ENCODE results near the gene SFN. TPM values are rescaled to one million over a fixed set of nuclear protein-coding genes. Genes with fewer than 3 reads are reported as not detected.
"Not testable (repeated sequence)": the region's sequence is repeated elsewhere in the genome, so short reads cannot be mapped to it uniquely, and the experiment has no call there.

The SFN gene
- total RNA-seq, 1 donor from 2014 or later, result not detected

- no peak for DNase-seq (ENCODE audit: extremely low read depth, low read depth, low spot score)
Observed at GRCh38 chr1:26838474-26839338, 24.2 kb upstream of the SFN start.

GRCh38 chr1:26839339-26839722, 23.6 kb upstream of the SFN start:
- no peak for DNase-seq (ENCODE audit: extremely low read depth, low read depth, low spot score)

- DNase-seq (ENCODE audit: extremely low read depth, low read depth, low spot score), result no peak
Observed at GRCh38 chr1:26839779-26840178, 23.2 kb upstream of the SFN start.

DNA sequence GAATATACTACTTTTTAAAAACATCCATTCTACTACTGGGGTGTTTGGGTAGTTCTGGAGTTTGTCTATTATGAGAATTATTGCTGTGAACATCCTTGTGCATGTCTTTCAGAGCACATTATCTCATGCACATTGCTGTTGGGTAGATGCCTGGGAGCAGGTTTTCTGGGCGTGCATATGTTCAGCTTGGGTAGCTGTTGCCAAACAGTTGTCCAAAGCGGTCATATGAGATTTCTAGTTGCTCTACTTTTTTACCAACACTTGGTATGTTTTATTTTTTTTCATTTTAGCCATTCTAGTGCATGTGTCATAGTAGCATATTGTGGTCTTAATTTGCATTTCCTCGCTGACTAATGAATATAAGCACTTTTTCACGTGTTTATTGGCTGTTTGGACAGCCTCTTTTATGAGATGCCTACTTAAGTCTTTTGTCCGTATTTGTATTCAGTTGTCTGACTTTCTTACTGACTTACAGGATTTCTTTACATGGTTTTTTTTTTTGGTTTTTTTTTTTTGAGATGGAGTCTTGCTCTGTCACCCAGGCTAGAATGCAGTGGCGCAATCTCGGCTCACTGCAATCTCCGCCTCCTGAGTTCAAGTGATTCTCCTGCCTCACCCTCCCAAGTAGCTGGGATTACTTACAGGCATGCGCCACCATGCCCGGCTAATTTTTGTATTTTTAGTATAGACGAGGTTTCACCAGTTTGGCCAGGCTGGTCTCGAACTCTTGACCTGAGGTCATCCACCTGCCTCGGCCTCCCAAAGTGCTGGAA, 18.3 kb upstream of the SFN start:
- DNase-seq (ENCODE audit: extremely low read depth, low read depth, low spot score), result no peak

DNA sequence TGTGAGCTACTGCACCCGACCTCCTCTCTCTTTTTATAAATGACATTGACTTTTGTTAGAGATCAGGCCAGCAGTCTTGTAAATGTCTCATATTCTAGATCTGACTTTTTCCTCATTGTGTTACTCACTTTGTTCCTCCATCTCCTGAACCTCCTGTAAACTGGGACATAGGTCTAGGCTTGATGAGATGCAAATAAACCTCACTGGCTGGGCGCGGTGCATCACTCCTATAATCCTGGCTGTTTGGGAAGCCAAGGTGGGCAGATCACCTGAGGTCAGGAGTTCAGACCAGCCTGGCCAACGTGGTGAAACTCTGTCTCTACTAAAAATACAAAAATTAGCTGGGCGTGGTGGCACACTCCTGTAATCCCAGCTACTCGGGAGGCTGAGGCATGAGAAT, 15.1 kb upstream of the SFN start:
- DNase-seq (ENCODE audit: extremely low read depth, low read depth, low spot score), result not testable (repeated sequence)

DNA sequence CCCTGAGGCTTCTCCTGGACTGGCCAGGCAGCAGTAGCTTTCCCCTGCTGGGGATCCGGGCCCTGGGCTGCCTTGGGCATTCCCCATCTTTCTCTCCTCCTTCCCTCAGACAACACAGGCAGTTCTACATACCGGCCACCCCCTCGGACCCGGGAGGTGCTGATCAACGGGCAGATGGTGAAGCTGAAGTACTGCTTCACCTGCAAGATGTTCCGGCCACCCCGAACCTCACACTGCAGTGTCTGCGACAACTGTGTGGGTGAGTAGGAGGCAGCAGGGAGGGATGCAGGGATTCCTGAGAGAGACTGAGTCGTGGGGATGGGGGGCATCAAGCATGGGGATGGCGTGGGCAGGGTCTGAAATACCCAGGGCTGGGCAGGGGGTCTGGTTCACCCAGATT, 14.4 kb upstream of the SFN start:
- no peak for DNase-seq (ENCODE audit: extremely low read depth, low read depth, low spot score)

DNA sequence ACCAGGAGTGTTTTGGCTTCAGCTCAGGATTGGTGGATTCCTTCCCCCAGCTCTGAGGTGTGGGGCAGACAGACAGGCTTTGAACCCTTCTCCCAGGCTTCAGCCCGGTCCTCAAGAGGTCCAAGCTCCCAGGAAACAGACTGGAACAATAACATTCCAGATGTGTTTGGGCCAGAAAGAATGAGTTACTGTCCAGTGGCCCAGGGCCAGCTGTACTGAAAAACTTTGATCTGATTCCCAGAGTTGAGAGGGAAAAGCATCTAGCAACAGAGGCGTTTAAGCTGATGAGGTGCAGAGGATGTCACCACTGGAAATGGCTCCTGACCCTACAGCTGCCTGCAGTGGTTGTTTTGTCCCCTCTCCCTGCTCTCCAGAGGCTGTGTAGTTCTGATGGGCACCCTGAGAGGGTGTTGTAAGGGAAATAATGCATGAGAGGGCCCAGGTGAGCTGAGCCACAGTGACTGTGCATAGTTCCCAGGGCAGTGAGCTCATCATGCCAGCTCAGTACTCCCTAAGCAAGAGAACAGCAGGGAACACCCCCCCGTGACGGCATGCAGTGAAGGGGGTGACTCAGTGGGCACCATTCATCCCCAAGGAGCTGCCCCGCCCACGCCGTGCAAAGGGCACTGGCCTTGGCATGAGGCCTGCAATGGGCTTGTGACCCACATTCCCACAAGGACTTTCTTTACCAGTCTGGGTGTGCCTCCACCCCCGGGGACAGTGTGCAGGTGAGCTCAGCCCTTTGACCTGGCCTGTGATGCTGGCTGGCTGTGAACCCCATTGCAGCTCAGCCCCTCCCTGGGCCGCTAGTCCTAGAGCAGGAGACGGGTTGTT, 13.8 kb upstream of the SFN start:
- DNase-seq (ENCODE audit: extremely low read depth, low read depth, low spot score), result no peak

- no peak for DNase-seq (ENCODE audit: extremely low read depth, low read depth, low spot score)
Observed at GRCh38 chr1:26851106-26851684, 11.8 kb upstream of the SFN start.

DNA sequence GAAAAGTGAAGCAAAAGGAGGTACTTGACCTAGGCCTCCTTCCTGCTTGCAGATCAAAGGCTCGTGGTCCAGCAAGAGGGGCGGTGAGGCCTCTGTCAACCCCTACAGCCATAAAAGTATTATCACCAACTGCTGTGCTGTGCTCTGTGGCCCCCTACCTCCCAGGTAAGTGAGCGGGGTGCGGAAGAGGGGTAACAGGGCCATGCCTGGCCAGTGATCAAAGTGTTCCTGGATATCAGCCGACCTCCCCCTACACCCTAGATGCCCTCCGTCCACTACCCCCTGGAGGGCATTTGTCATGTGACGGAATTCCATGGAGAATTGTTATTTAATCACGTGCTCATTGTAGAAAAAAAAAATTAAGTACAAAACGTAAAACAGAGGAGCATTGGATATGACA, 10.2 kb upstream of the SFN start:
- DNase-seq (ENCODE audit: extremely low read depth, low read depth, low spot score), result no peak

DNA sequence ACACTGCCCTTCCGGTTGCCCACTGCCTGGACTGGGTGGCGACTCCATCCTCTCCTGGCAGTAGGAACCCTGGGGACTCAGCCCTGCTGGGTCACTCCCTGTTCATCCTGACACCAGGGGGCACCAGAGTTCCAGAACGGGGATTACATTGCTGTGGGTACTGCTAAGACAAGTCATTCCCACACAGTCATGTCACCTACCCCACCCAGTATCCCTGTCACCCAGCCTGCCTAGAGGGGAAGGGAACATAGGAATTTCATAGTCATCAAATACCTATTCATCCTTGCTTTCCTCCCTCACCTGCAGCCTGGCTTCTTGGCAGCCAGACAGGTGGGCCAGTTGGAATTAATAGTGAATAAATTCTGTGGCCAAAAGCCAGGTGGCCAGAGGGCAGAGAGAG, 9.8 kb upstream of the SFN start:
- no peak for DNase-seq (ENCODE audit: extremely low read depth, low read depth, low spot score)

DNA sequence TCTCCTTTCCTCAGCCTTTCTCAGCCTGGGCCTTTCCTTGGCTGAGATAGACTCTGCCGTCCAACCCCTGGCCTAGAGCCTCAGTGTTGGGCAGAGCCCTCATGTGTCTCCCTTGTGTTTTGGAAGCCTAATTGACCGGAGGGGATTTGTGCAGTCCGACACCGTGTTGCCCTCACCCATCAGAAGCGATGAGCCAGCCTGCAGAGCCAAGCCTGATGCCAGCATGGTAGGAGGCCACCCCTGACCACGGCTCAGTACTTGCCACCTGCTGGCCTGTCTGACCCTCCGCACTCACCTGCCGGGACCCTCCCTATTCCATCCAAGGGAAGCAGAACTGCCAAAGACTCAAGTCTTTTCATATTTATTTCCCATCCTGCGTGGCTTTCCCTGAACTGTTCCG, 9.3 kb upstream of the SFN start:
- no peak for DNase-seq (ENCODE audit: extremely low read depth, low read depth, low spot score)

GRCh38 chr1:26854906-26855305, 8.0 kb upstream of the SFN start:
- no peak for DNase-seq (ENCODE audit: extremely low read depth, low read depth, low spot score)

GRCh38 chr1:26855636-26856035, 7.3 kb upstream of the SFN start:
- no peak for DNase-seq (ENCODE audit: extremely low read depth, low read depth, low spot score)

DNA sequence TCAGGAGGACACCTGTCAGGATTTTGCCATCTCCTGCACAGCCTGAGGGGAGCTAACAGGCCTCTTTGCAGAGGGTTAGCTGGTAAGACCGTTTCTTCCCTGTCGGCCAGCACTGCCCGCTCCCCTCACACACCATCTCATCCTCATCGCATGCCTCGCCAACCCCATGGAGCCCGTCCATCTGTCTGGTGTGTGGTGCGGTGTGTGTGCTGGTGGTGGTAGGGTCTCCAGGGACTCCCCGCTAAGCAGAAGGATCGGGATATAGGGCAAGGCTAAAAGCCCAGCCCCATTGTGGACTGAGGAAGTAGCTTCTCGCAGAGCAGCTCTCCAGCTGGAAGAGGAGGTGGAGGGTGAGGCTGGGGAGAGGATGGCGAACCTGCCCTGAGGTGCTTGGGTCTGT, 6.8 kb upstream of the SFN start:
- no peak for DNase-seq (ENCODE audit: extremely low read depth, low read depth, low spot score)

GRCh38 chr1:26856604-26857469, 6.1 kb upstream of the SFN start:
- no peak for DNase-seq (ENCODE audit: extremely low read depth, low read depth, low spot score)

GRCh38 chr1:26857473-26858060, 5.4 kb upstream of the SFN start:
- DNase-seq (ENCODE audit: extremely low read depth, low read depth, low spot score), result no peak

GRCh38 chr1:26858160-26858559, 4.8 kb upstream of the SFN start:
- DNase-seq (ENCODE audit: extremely low read depth, low read depth, low spot score), result no peak

DNA sequence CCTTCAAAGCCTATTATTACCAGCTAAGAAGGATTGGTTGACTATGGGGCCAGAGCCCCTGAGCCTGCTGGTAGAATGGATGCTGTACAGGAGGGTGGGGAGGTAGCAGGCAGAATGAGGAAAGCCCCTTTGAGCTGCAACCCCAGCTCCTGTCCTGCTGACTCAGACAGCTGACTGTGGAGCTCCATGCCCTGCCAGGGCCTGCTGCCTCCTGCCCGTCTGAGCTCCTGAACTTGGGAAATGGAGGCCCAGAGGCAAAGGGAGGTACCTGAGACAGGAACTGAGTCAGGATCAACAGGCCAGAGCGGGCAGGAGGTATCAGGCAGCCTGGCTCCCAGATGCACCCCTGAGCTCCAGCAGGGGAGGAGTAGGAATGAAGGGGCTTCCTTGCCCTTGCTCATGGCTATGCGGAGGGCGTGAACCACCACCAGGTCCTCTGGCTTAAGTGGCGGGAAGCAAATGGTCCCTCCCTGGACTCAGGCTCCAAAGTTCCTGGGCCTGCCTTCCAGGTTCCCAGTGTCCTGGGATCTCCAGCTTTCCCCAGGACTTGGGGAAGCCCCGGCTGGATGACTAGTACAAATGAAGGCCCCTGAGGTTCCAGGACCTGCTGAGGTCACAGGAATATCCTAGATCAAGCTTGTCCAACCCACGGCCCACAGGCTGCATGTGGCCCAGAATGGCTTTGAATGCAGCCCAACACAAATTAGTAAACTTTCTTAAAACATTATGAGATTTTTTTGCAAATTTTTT, 3.9 kb upstream of the SFN start:
- no peak for DNase-seq (ENCODE audit: extremely low read depth, low read depth, low spot score)

DNA sequence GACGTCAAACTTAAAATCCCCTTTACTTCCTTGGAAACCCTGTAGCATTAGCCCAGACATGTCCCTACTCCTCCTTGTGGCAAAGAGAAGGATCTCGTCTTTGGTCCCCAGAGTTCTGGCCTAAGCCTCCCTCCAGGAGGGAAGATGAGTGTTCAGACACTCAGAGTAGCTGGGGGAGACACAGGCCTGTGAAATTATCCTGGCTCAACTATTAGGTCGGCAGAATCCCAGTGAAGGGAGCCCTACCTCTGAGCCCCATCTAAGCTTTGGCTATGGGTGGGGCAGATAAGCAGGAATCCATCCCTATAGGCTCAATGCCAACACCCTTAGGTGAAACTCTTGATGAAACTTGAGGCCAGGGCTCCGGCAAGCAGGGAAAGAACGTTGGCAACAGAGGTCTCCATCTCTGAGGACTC, 1.7 kb upstream of the SFN start:
- DNase-seq (ENCODE audit: extremely low read depth, low read depth, low spot score), result no peak

All from glomerular endothelial cell (primary cell).